ENCODE measurements around the gene WDFY3.

The WDFY3 gene

DNA sequence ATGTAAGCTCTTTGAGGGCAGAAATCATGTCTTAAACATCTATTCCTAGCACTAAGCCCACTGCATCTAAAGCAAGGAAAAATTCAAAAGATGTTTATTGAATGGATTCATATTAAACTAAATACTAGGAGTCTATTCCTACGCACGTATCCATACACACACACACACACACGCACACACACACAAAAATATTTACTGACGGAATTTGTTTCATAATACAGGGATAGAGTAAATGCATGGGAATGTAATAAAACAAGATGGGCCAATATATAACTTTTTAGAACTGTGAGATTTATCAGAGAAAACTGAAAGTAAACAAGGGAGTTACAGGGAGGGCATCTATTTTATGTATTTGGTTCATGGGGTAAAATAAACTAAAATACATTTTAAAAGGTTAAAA is 57.6 kb downstream of the WDFY3 start:
- DNase-seq (ENCODE audit: low read depth in 1 of 2, low spot score in 1 of 2), result no peak

GRCh38 chr4:84907145-84907544 is 59.3 kb downstream of the WDFY3 start:
- DNase-seq (ENCODE audit: low read depth in 1 of 2, low spot score in 1 of 2), result no peak

GRCh38 chr4:84905646-84906045 is 60.8 kb downstream of the WDFY3 start:
- DNase-seq (ENCODE audit: low read depth in 1 of 2, low spot score in 1 of 2), result no peak

GRCh38 chr4:84901740-84902281 is 64.7 kb downstream of the WDFY3 start:
- DNase-seq (ENCODE audit: low read depth in 1 of 2, low spot score in 1 of 2), result no peak

GRCh38 chr4:84901173-84901572 is 65.3 kb downstream of the WDFY3 start:
- no peak for DNase-seq (ENCODE audit: low read depth in 1 of 2, low spot score in 1 of 2)

DNA sequence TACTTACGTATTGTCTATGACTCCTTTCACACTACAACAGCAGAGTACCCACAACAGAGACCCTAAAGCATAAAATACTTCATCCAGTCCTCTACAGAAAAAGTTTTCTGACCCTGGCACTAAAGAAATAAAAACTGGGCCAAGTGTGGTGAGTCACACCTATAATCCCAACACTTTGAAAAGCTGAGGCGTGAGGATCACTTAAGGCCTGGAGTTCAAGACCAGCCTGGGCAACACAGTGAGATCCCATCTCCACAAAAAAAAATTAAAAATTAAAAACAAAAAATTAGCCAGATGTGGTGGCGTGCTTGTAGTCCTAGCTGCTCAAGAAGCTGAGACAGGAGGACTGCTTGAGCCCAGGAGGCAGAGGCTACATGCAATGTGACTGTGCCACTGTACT is 66.9 kb downstream of the WDFY3 start:
- no peak for DNase-seq (ENCODE audit: low read depth in 1 of 2, low spot score in 1 of 2)

GRCh38 chr4:84897516-84897915 is 69.0 kb downstream of the WDFY3 start:
- DNase-seq (ENCODE audit: low read depth in 1 of 2, low spot score in 1 of 2), result no peak

- DNase-seq (ENCODE audit: low read depth in 1 of 2, low spot score in 1 of 2), result no peak
Measured at GRCh38 chr4:84895283-84895682, 71.2 kb downstream of the WDFY3 start.

GRCh38 chr4:84894621-84895020 is 71.9 kb downstream of the WDFY3 start:
- no peak for DNase-seq (ENCODE audit: low read depth in 1 of 2, low spot score in 1 of 2)

- no peak for DNase-seq (ENCODE audit: low read depth in 1 of 2, low spot score in 1 of 2)
Measured at GRCh38 chr4:84892950-84893349, 73.5 kb downstream of the WDFY3 start.

DNA sequence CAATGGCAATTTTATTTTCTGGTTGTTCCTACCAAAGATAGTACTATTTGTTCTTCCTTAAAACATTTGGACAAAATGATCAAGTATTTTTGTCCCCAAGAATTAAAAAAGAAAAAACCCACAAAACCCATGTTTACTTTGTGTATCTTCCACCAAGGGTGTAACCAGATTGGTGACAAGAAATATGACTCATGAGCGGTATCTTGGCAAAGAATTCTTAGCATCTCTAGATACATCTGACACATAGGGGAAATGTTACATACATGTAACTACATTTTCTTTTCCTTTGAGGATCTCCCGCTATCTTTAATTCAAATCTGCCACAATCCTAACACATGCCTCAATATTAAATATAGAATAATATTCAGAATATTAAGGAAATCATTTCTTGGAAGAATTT is 78.7 kb downstream of the WDFY3 start:
- no peak for DNase-seq (ENCODE audit: low read depth in 1 of 2, low spot score in 1 of 2)

DNA sequence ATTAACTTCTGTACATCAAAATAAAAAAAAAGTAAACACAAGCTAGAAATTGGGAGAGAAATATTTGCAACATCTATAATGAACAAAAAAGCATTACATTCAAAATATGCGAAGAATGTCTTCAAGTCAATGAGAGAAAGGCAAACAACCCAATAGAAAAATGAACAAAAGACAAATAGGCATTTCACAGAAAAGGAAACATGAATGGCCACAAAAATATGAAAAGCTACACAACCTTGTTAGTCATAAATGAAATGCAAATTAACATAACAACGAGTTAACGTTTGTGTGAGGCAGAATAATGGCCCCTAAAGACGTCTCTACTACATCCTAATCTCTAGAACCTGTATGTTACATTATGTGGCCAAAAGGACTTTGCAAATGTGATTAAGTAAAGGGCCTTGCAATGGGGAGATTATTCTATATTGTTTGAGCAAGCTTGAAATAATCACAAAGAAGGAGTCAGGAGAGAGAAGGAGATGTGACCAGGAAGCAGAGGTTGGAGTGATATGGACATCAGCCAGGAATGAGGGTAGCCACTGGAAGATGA is 86.8 kb downstream of the WDFY3 start:
- no peak for DNase-seq (ENCODE audit: low read depth in 1 of 2, low spot score in 1 of 2)

DNA sequence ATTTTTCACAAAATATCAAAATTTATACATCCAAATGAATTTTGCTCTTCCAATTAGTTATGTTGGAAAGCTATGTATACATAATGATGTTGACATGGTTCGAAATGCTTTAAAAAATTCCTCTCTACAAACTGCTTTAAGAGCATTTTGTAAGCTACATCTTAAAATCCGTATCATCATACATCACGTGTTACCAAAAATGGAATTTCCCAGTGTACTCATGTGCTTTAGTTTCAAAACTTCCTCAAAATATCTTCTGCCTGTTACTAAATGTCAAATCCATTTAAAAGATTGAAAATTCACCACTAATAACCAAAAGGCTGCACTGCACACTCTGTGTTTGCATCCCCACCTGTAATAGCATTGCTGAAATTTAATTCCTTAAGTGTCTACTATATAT is 87.9 kb downstream of the WDFY3 start:
- DNase-seq (ENCODE audit: low read depth in 1 of 2, low spot score in 1 of 2), result no peak

GRCh38 chr4:84878090-84878489 is 88.4 kb downstream of the WDFY3 start:
- no peak for DNase-seq (ENCODE audit: low read depth in 1 of 2, low spot score in 1 of 2)

DNA sequence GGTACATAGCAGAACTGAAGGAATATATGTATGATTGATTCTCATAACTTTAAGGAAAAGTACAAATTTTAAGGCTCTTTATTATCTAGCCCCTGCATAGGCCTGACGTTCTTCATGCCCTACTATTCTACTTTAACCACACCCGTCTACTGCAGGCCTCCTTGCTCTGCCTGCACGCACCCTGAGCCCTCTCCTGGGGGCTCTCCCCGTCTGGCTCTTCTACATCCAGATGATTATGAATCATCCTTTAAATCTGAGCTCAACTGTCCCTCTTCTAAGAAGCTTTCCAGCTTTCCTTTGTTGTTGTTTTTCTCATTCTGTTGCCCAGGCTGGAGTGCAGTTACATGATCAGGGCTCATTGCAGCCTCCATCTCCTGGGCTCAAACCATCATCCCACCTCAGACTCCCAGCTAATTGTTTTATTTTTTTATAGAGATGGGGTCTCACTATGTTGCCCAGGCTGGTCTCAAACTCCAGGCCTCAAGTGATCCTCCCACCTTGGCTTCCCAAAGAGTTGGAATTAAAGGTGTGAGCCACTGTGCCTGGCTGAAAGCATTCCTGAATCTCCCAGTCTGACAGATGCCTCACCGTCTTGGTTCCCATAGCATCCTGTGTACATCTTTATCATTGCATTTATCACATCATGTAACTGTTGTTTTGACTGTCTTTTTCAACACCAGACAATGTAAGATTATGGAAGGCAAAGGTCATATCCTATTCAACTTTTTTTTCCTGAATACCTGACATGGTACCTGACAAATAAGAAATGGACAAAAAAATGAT is 89.2 kb downstream of the WDFY3 start:
- DNase-seq (ENCODE audit: low read depth in 1 of 2, low spot score in 1 of 2), result no peak

DNA sequence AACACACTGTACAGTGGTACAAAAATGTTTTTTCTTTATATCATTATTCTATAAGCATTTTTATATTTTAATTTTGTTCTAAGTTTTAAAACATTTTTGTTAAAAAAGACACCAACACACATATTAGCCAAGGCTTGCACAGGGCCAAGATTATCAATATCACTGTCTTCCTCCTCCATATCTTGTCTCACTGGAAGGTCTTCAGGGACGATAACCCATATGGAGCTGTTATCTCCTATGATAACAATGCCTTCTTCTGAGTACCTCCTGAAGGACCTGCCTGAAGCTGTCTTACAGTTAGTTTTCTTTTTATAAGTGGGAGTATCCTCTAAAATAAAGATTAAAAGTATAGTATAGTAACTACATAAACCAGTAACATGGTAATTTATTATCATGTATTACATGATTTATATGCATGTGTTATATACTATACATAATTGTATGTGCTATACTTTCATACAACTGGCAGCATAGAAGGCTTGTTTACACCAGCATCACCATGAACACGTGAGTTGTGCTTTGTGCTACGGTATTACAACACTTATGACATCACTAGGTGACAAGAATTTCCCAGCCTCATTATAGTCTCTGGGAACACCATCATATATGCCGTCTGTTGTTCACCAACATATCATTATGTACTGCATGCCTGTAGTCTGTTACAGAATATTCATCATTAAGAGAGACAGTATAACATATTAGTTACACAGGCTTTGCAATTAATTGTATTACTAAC is 90.7 kb downstream of the WDFY3 start:
- DNase-seq (ENCODE audit: low read depth in 1 of 2, low spot score in 1 of 2), result no peak

GRCh38 chr4:84874619-84875018 is 91.9 kb downstream of the WDFY3 start:
- no peak for DNase-seq (ENCODE audit: low read depth in 1 of 2, low spot score in 1 of 2)

DNA sequence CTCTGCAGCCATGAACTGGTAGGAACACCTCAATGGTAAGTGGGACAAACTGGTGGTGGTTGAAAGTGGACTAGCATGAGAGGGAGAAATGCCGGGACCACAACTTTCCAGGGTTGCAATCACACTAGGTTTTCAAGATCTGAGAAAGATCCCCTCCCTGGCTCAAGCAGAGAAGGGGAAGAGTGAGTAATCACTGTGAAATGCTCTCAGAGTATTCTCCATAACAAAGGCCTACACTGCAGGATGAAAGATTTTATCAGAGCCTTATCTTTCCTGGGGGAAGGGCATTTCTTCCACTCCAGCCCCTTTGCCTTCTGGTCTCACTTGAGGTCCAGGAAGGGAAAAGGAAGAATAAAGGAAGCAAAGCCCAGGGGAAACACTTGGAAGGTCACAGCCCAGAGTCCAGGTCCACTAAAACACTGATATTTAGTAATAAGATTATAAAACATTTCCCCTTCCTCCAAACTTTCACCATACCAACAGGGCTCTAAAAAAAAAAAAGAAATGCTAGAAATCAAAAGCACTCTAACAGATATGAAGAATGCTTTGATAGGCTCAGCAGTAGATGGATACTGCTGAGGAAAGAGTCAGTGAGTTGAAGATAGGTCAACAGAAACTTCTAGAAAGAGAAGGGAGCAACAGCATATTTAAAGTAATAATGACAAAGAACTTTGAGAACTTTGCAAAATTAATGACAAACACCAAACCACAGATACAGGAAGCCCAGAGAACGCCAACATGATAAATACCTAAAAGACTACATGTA is 95.9 kb downstream of the WDFY3 start:
- DNase-seq (ENCODE audit: low read depth in 1 of 2, low spot score in 1 of 2), result no peak

DNA sequence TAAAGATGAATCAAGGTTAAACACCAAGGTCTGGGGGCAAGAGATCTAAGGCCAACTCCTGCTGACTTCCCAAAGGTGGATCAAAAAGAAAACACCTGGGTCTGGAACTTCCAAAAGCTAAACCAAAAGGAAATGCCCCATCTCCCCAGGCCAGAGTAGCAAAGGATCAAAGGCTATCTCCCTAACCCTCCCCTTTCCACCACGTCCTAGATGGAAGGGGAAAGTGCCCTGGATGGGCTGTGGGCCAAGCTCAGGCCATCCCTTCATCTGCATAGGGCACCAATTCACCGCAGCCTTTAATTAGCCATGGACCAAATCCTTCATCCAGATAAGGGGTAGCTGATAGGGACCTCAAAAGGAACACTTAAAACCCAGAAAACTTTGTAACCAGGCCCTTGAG is 100.2 kb downstream of the WDFY3 start:
- no peak for DNase-seq (ENCODE audit: low read depth in 1 of 2, low spot score in 1 of 2)

GRCh38 chr4:84865600-84865999 is 100.9 kb downstream of the WDFY3 start:
- no peak for DNase-seq (ENCODE audit: low read depth in 1 of 2, low spot score in 1 of 2)

DNA sequence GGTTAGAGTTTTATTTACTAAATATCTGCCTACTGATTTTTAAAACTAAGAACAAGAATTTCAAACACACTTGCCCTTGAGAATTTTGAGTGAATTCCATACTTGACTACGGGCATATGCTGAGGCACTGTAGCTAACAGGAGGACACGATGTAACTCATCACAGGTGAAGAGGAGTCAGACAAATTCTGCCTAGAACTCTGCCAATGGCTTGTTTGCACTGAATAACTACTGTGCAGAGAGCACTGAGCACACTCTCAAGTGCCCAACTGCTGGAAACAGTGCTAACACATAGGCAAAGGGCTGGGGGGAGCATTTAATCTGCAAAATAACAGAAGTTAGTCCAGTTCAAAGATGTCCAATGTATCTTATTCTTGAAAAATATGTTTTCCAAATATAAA is 104.4 kb downstream of the WDFY3 start:
- no peak for DNase-seq (ENCODE audit: low read depth in 1 of 2, low spot score in 1 of 2)

Measured in activated CD4-positive, alpha-beta T cell treated with anti-CD3 and anti-CD28 coated beads, Interleukin-2, amount 50 U/mL, for 24 hours (primary cell).